Loucy (cell line): ENCODE measurements around the gene KLHL24.
"Not testable (repeated sequence)": the region's sequence is repeated elsewhere in the genome, so short reads cannot be mapped to it uniquely, and the experiment has no call there.

Experiments
- EZH2phosphoT487 ChIP-seq: fragments of 200-600 bp; IDR thresholded peaks from 2 replicates; pipeline ENCODE4 v1.6.1; 2018; ENCODE audit warnings: antibody characterized with exemption, mild to moderate bottlenecking, moderate library complexity, borderline replicate concordance
- TF ChIP-seq, protein P1 (sequence below): fragments of 200-600 bp; sonication (generic); conservative IDR thresholded peaks from 2 replicates; pipeline ENCODE4 v1.5.1; 2014; ENCODE audit warnings: mild to moderate bottlenecking, antibody characterized with exemption, low read length

DNA sequence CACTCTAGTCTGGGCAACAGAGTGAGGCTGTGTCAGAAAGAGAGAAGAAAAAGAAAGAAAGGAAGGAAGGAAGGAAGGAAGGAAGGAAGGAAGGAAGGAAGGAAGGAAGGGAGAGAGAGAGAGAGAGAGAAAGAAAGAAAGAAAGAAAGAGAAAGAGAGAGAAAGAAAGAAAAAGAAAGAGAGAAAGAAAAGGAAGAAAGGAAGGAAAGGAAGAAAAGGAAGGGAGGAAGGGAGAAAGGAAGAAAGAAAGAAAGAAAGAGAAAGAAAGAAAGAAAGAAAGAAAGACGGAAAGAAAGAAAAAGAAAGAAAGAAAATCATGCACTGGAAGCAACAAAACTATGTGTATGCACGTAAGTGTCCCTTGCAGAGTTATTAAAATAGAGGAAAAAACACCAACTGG, 12.9 kb upstream of the KLHL24 start:
- TF ChIP-seq, protein P1, sequence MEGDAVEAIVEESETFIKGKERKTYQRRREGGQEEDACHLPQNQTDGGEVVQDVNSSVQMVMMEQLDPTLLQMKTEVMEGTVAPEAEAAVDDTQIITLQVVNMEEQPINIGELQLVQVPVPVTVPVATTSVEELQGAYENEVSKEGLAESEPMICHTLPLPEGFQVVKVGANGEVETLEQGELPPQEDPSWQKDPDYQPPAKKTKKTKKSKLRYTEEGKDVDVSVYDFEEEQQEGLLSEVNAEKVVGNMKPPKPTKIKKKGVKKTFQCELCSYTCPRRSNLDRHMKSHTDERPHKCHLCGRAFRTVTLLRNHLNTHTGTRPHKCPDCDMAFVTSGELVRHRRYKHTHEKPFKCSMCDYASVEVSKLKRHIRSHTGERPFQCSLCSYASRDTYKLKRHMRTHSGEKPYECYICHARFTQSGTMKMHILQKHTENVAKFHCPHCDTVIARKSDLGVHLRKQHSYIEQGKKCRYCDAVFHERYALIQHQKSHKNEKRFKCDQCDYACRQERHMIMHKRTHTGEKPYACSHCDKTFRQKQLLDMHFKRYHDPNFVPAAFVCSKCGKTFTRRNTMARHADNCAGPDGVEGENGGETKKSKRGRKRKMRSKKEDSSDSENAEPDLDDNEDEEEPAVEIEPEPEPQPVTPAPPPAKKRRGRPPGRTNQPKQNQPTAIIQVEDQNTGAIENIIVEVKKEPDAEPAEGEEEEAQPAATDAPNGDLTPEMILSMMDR, result not testable (repeated sequence)
- not testable (repeated sequence) for TF ChIP-seq EZH2phosphoT487
